Mucosa of gallbladder (tissue), 1 donor: ENCODE data around the gene GPR84. TPM values are rescaled to one million over a fixed set of nuclear protein-coding genes. Genes with fewer than 3 reads are reported as not detected.
"Not testable (repeated sequence)": the region's sequence is repeated elsewhere in the genome, so short reads cannot be mapped to it uniquely, and the experiment has no call there.

Experiments
- DNase-seq: peaks from one replicate; pipeline ENCODE4 v3.0.0-alpha.2; 2020; ENCODE audit warnings: low spot score
- total RNA-seq: library from RNA; stranded (reverse); gene quantifications from one replicate; pipeline ENCODE4 v1.2.1, GENCODE V29; 2021
- donor health status: DM: no; HTN: no; CAD: no.

Gene GPR84
- total RNA-seq, 1 donor from 2014 or later, result 1.8 TPM

DNA sequence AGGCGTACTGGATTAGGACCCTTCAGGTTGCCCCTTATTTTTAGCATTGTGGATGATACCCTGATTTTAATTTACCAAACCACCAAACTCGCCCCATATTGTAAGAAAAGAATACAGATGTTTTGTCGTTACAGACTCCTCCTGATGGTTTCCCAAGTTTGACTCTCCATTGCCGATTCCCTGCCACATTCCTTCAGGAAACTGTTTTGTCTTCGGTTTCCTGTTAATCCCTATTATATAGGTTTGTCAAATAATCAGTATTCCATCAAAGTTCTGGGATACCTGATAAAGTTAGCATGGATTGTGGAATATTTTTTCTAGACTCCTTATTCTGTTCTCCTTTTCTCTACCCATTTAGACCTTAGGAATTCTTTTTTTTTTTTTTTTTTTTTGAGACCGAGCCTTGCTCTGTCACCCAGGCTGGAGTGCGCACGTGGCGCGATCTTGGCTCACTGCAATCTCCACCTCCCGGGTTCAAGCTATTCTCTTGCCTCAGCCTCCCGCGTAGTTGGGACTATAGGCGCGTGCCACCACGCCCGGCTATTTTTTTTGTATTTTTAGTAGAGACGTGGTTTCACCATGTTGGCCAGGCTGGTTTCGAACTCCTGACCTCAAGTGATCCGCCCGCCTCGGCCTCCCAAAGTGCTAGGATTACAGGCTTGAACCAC lies 38.7 kb downstream of the GPR84 start:
- DNase-seq, result not testable (repeated sequence)

DNA sequence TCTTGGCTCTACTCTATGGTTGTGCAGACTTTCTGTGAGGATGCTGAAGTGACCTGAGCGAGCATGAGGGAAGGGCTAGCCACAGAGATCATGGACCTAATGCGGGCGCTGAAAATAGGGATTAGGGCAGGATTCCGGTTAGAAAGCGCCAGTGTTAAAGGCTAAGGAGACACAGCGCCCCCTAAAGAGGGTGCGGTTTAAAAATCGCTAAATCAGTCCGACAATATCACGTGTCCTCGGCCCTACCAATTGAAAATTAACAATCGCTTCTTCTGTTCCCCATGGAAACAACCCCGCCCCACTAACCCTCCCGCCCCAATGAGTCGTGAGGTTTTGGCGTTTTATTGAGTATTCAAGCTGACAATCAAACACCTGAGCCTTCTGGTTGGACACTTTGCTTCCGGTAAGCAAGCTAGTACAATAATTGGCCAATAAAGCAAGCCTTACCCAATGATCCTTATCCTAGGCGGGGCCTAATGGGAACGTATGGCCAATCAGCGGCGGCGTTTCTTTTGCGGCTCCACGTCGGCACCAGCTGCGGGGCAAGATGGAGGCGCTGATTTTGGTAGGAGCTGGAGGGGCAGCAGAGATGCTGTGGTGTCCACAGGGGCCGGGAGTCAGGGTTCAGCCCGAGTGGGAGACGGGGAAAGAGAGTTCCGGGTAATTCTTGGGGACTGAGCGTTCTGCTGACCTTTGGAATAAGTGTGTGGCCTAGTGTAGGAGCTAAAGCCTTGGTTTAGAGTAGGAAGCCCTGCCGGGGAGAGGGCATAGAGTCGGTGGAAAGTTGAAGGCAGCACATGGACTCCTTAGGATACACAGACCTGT lies 39.5 kb downstream of the GPR84 start, which contains the start of gene COPZ1:
TSS of gene COPZ1 (plus strand) at position 515 of the 825 bp plus-strand sequence. CDS start at position 548, 33 bp downstream.
- peak; percentile 98 for DNase-seq

DNA sequence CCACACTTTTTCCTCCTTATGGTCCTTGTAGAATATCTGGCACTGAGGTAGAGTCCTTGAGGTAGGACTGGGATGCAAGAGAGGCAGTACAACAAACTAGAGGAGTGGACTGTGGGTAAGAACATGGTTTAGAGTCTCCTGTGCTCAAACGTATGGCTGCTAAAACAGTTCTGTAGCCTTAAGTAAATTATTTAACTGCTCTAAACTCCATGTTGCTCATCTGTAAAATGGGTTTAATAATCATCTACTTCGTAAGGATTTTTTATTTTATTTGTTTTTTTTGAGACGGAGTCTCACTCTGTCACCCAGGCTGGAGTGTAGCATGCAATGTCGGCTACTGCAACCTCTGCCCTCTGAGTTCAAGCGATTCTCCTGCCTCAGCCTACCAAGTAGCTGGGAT lies 42.9 kb downstream of the GPR84 start:
- no peak for DNase-seq

Other genes starting within 250 kb of the GPR84 start
- gene SMUG1, start 175.5 kb downstream of the GPR84 start, total RNA-seq, result 29.8 TPM
- gene CBX5, start 84.4 kb downstream of the GPR84 start, total RNA-seq, result 62.0 TPM
- gene HNRNPA1, start 83.8 kb downstream of the GPR84 start, total RNA-seq, result 686 TPM
- gene NFE2, start 63.5 kb downstream of the GPR84 start, total RNA-seq, result 0.58 TPM
- gene COPZ1, start 39.4 kb downstream of the GPR84 start, total RNA-seq, result 138 TPM
- gene ZNF385A, start 20.2 kb upstream of the GPR84 start, total RNA-seq, result 11.4 TPM
- 39.3 TPM for gene ITGA5, start 54.8 kb upstream of the GPR84 start, total RNA-seq
- 0.40 TPM for gene GTSF1, start 109.1 kb upstream of the GPR84 start, total RNA-seq
- gene NCKAP1L, start 133.3 kb upstream of the GPR84 start, total RNA-seq, result 21.3 TPM
- gene PDE1B, start 185.1 kb upstream of the GPR84 start, total RNA-seq, result 3.2 TPM
- 17.2 TPM for gene PPP1R1A, start 224.2 kb upstream of the GPR84 start, total RNA-seq